Measurements from ENCODE around the gene DOCK7.
A peak's percentile ranks its signal among the peaks of the same experiment; 100 is the strongest.
"Not testable (repeated sequence)": the region's sequence is repeated elsewhere in the genome, so short reads cannot be mapped to it uniquely, and the experiment has no call there.

The DOCK7 gene

GRCh38 chr1:62687903-62688686, at the start of gene DOCK7:
Gene DOCK7, minus strand, starts transcription at chr1:62688386. Its CDS starts 122 bp downstream, at chr1:62688264.
- DNase-seq, result peak; percentile 83

GRCh38 chr1:62735491-62736171, 47.4 kb upstream of the DOCK7 start:
- DNase-seq, result peak; percentile 58

- no peak for DNase-seq
Observed at GRCh38 chr1:62732331-62732730, 44.1 kb upstream of the DOCK7 start.

- DNase-seq, result no peak
Observed at GRCh38 chr1:62728963-62729362, 40.8 kb upstream of the DOCK7 start.

GRCh38 chr1:62727656-62728407, 39.6 kb upstream of the DOCK7 start:
- peak; percentile 17 for DNase-seq

GRCh38 chr1:62726011-62726442, 37.8 kb upstream of the DOCK7 start:
- no peak for DNase-seq

GRCh38 chr1:62725255-62725654, 37.1 kb upstream of the DOCK7 start:
- DNase-seq, result peak; percentile 68

GRCh38 chr1:62724430-62724829, 36.2 kb upstream of the DOCK7 start:
- DNase-seq, result no peak

GRCh38 chr1:62723883-62724282, 35.7 kb upstream of the DOCK7 start:
- no peak for DNase-seq

- no peak for DNase-seq
Observed at GRCh38 chr1:62722796-62723195, 34.6 kb upstream of the DOCK7 start.

- DNase-seq, result no peak
Observed at GRCh38 chr1:62720946-62721554, 32.9 kb upstream of the DOCK7 start.

- DNase-seq, result not testable (repeated sequence)
Observed at GRCh38 chr1:62718400-62718799, 30.2 kb upstream of the DOCK7 start.

GRCh38 chr1:62717483-62717882, 29.3 kb upstream of the DOCK7 start:
- DNase-seq, result no peak

GRCh38 chr1:62716397-62716796, 28.2 kb upstream of the DOCK7 start:
- no peak for DNase-seq

- no peak for DNase-seq
Observed at GRCh38 chr1:62712336-62713243, 24.4 kb upstream of the DOCK7 start.

GRCh38 chr1:62707744-62708120, 19.5 kb upstream of the DOCK7 start:
- DNase-seq, result no peak

- DNase-seq, result no peak
Observed at GRCh38 chr1:62706985-62707743, 19.0 kb upstream of the DOCK7 start.

GRCh38 chr1:62698161-62698560, 10.0 kb upstream of the DOCK7 start:
- DNase-seq, result not testable (repeated sequence)

- DNase-seq, result not testable (repeated sequence)
Observed at GRCh38 chr1:62694479-62694878, 6.3 kb upstream of the DOCK7 start.

- no peak for DNase-seq
Observed at GRCh38 chr1:62693123-62693522, 4.9 kb upstream of the DOCK7 start.

All from HCEC 1CT (cell line).